GM19452 (cell line): ENCODE results near the gene TGFBR1.

Source experiments
- ATAC-seq: cut with Tn5 transposase; IDR thresholded peaks from one replicate; pipeline ENCODE4 v1.9.1; 2021; ENCODE audit not compliant: unreplicated experiment

Gene TGFBR1

DNA sequence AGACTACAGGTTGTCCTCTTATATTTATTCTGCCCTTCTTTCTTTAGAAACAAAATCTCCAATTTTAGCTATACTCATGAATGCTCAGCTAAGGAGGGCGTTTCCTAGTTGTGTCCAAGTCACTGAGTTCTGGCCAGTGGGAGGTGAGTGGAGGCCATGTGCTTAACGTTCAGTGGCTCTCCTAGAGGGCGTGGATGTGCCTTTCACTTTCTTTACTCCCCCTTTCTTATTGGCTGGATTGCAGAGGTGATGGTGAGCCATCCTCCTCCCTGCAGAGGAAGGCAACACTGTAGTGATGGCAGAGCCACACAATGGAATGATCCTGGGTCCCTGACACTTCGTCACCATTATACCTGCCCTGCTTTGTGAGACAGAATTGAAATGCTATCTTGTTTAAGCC is 62.2 kb downstream of the TGFBR1 start:
- no peak for ATAC-seq

GRCh38 chr9:99167694-99168093 is 62.8 kb downstream of the TGFBR1 start:
- ATAC-seq = no peak

- ATAC-seq = no peak
Measured at GRCh38 chr9:99169086-99169485, 64.2 kb downstream of the TGFBR1 start.

DNA sequence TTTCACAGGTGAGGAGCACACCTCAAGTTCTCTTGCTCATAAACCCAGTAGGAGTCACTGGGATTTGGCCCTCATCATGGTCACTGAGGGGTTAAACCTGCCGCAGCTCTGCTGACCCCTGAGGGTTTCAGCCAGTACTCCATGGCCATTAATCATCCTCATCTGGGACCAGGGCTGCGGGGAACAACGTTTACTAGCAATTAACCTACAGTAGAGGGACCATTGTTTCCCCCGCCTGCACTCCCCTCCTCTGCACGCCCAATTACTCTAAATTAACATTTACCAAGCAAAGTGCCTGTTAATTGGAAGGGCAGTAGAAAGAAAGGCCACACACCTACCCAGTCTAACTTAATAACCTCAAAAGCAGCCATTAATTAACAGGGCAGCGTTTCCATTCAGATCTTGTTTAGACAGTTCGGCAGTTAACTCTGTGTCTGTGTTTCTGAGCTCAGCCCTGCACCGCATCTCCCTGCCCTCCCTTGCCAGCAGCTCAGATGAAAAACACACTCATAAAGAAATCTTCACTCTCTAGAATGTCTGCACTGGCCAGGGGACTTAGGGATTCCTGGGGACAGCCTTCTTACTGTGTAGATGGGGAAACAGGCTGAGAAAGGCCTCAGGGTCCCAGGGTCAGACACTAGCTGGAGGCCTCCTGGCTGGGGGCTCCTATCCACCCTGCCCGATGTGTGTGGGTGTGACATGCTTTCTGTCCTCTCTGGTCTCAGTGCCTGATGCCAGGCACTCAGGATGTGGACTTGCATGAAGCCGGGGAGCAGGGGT is 65.3 kb downstream of the TGFBR1 start:
- ATAC-seq = no peak

- no peak for ATAC-seq
Measured at GRCh38 chr9:99171225-99172123, 66.6 kb downstream of the TGFBR1 start.

DNA sequence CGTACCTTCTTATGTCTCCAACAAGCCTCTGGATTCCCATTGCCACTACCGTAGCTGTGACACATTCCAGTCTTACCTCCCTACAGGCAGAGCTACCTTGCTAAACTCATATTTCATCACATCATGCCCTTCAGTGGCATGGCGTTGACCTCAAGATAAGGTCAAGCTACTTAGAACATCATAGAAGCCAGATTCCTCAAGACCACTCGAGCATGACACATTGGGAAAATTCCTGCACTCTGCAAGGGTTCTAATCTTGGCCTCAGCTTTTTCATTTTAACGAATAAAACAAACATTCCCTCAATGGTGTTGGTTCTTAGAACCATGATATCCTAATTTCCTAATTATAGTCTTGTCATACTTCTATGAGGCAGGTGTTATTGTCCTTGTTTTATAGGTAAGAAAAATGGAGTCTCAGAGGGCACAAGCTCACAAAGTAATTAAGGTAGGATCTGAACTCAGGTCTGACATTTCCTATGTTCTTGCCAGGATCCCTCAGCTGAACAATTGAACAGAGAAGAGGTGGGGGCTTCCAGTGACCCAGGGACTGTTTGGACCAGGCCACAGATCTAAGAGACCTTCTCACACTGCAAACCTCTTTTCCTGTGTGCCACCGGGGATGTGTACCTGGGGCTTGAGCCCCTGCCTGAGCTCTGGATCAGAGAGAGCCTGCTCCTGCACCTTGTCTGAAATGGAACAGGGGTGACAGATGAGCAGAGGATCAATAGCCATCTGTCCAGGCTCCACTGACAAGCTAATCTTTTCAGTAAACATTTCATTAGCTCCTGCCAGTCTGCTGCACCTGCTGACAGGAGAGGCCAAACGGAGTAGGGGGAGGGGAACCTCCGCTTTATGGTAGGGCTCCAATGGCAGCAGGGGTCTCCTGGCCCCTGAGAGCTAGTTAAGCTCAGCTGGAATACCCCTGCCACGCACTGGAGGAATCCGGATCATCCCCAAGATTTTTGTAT is 67.5 kb downstream of the TGFBR1 start:
- no peak for ATAC-seq

DNA sequence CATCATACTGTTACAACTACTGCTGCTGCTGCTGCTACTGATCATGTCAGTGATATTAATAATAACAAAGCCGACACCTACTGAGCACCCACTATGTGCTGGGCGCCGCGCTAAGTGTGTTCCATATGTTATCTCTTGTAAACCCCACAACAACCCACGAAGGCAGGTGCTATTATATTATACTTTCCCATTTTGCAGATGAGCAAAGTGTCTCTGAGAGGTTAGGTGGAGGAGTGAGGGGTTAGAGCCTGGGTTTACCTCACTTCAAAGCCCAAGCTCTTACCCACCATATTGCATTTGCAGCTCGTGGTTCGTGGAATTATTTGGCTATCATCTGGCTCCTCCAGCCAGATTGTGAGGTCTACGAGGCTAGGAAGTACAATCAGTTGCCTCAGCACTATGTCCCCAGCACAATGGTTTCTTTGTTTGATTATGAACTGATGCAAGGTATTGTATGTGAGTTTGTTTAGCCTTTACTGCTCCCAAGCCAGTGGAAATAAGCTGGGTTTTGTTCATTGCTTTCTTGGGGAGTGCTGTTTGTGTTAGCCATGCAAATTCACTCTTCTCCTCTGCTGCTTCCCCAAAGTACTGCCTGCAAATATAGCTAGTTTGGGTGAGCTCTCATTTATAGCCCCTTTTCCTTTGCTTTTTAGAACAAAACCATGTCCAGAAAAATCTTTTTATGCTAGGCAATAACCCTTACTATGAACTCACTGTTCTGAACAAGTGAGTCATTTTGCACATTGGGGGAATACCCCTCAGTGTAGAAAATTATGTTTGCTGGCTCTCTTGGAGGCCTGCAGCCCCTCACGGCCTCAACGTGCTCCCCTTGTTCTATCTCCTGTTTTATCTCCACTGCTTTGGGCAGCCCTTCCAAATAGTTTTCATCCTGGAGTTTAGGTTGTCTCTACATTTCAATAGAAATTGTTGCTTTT is 68.9 kb downstream of the TGFBR1 start:
- ATAC-seq = peak; percentile 66

GRCh38 chr9:99176527-99177013 is 71.7 kb downstream of the TGFBR1 start:
- ATAC-seq = no peak

GRCh38 chr9:99177576-99178366 is 72.9 kb downstream of the TGFBR1 start:
- ATAC-seq = no peak

- ATAC-seq = no peak
Measured at GRCh38 chr9:99178912-99179872, 74.3 kb downstream of the TGFBR1 start.

GRCh38 chr9:99180199-99180598 is 75.3 kb downstream of the TGFBR1 start:
- ATAC-seq = no peak

- ATAC-seq = no peak
Measured at GRCh38 chr9:99180662-99181061, 75.7 kb downstream of the TGFBR1 start.

- no peak for ATAC-seq
Measured at GRCh38 chr9:99181206-99181605, 76.3 kb downstream of the TGFBR1 start.

DNA sequence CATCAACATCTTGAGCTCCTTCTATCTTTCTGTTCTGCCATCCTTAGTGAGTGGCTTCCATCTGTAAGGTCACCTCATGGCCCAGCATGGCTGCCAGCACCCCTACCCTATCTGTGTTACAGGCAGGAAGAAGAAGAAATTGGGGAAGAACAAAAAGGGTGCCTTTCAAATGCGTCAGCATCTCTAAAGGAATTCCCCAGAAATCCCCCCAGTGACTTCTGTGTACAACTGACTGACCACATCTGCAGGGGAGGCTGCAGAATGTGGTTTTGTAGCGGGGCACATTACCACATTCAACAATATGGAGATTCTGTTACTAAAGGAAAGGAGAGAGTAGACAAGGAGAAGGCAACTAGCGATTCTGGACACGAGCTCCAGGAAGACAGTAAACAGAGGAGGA is 76.7 kb downstream of the TGFBR1 start:
- ATAC-seq = peak; percentile 45

GRCh38 chr9:99182356-99182755 is 77.4 kb downstream of the TGFBR1 start:
- no peak for ATAC-seq

DNA sequence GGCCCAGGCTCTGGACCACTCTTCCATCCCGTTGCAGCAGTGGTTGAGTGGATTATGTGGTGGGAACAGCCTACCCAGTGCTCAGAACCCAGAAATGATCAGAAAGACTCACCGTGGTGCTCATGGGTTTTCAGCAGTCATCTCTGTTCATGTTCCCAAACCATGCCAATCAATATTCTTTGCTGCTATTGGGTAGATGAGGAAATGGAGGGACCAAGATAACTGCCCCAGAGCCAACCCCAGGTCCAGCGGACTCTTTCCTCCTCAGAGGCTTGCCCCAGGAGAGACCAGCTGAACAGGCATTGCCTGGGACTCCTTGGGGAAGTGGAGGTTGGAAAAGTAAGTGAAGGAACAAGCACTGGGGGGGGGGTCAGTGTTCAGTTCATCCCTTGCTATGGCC is 78.7 kb downstream of the TGFBR1 start:
- ATAC-seq = no peak

- no peak for ATAC-seq
Measured at GRCh38 chr9:99184110-99184474, 79.2 kb downstream of the TGFBR1 start.
